ENCODE data around the gene NT5DC4. TPM values are rescaled to one million over a fixed set of nuclear protein-coding genes. Genes with fewer than 3 reads are reported as not detected.

Gene NT5DC4
- total RNA-seq, 2 donors from 2014 or later, result not detected

GRCh38 chr2:112730791-112731190 is 10.0 kb downstream of the NT5DC4 start:
- Mint-ChIP-seq H3K4me1 (no peaks in the 10 kb centered on the region), H3K27me3 (peaks cover 11% of the 10 kb centered on the region), H3K4me3 (no peak overlapping the region), H3K36me3 (ENCODE audit: low read depth) (peaks cover 3% of the 10 kb centered on the region), H3K27ac (no peak overlapping the region)
- ATAC-seq (no peak), DNase-seq (no peak)
- H3K9me3 ChIP-seq (ENCODE audit: control insufficient read depth, low read length, poor library complexity, severe bottlenecking), result no peaks in the 10 kb centered on the region

DNA sequence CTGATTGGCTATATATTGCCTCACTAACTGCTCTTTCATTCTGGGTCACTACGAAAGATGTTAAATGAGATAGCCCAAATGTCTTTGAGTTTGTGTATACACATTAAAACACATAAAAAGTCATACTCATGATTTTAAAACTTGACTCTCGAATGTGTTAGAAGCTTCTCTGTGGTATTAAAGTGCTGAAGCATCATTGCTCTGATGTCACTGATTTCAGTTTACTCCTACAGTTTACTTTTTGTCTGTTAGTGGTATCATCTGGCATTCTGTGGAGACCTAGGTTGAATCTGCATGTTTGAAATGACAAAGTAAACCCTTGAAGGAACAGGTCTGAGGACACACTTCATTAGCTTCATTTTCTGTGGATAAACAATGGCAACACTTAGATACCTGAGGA is 10.7 kb downstream of the NT5DC4 start:
- DNase-seq (no peak), ATAC-seq (no peak)
- no peaks in the 10 kb centered on the region for H3K4me1 Mint-ChIP-seq
- H3K27me3 Mint-ChIP-seq, result peaks cover 11% of the 10 kb centered on the region
- H3K36me3 Mint-ChIP-seq (ENCODE audit: low read depth), result peaks cover 3% of the 10 kb centered on the region
- H3K4me3 Mint-ChIP-seq, result no peak overlapping the region
- H3K27ac Mint-ChIP-seq, result no peak overlapping the region
- H3K9me3 ChIP-seq (ENCODE audit: control insufficient read depth, low read length, poor library complexity, severe bottlenecking), result no peaks in the 10 kb centered on the region

- no peak overlapping the region for H3K4me3 Mint-ChIP-seq
- DNase-seq (no peak), ATAC-seq (no peak)
- peaks cover 2% of the 10 kb centered on the region for H3K4me1 Mint-ChIP-seq
- peaks cover 3% of the 10 kb centered on the region for H3K36me3 Mint-ChIP-seq (ENCODE audit: low read depth)
- no peaks in the 10 kb centered on the region for H3K27me3 Mint-ChIP-seq
- H3K9me3 ChIP-seq (ENCODE audit: control insufficient read depth, low read length, poor library complexity, severe bottlenecking), result no peaks in the 10 kb centered on the region
- no peak overlapping the region for H3K27ac Mint-ChIP-seq
Observed at GRCh38 chr2:112733456-112733855, 12.6 kb downstream of the NT5DC4 start.

GRCh38 chr2:112733871-112734270 is 13.1 kb downstream of the NT5DC4 start:
- DNase-seq (no peak), ATAC-seq (no peak)
- H3K27ac Mint-ChIP-seq, result no peak overlapping the region
- H3K4me3 Mint-ChIP-seq, result no peak overlapping the region
- H3K27me3 Mint-ChIP-seq, result no peaks in the 10 kb centered on the region
- peaks cover 2% of the 10 kb centered on the region for H3K4me1 Mint-ChIP-seq
- no peaks in the 10 kb centered on the region for H3K9me3 ChIP-seq (ENCODE audit: control insufficient read depth, low read length, poor library complexity, severe bottlenecking)
- H3K36me3 Mint-ChIP-seq (ENCODE audit: low read depth), result peaks cover 3% of the 10 kb centered on the region

DNA sequence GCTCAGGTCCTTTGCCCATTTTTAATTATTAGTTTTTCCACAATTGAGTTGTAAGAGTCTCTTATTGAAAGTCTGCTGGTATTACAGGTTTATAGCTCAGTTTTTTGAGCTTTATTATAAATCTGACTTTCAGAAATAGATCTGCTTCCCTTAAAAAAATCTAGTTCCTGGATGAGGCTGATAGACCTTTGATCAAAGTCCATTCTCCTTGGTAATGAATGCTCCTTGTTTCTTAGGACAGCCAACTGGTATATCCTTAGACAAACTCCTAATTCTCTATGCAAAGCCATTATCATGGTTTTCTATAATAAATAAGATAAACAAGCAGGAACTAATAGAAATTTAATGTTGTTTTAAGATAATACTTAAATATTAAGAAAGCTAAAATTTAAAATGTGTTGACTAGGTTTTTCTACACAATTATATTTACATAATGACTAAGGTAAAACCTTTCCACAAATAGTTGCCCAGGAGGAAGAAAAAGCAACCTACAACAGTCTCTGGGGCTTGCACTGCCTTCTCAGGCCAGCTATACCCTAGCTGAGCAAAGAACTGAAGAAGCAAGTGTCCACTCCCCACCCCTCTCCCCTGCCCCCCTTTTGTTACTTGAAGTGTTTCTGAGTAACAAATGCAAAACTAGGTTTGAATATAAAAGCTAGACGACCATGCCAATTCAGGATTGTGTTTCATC is 16.9 kb downstream of the NT5DC4 start:
- peaks cover 3% of the 10 kb centered on the region for H3K36me3 Mint-ChIP-seq (ENCODE audit: low read depth)
- ATAC-seq (no peak), DNase-seq (no peak)
- no peak overlapping the region for H3K27ac Mint-ChIP-seq
- no peak overlapping the region for H3K4me3 Mint-ChIP-seq
- peaks cover 4% of the 10 kb centered on the region for H3K4me1 Mint-ChIP-seq
- H3K9me3 ChIP-seq (ENCODE audit: control insufficient read depth, low read length, poor library complexity, severe bottlenecking), result no peaks in the 10 kb centered on the region
- no peaks in the 10 kb centered on the region for H3K27me3 Mint-ChIP-seq

DNA sequence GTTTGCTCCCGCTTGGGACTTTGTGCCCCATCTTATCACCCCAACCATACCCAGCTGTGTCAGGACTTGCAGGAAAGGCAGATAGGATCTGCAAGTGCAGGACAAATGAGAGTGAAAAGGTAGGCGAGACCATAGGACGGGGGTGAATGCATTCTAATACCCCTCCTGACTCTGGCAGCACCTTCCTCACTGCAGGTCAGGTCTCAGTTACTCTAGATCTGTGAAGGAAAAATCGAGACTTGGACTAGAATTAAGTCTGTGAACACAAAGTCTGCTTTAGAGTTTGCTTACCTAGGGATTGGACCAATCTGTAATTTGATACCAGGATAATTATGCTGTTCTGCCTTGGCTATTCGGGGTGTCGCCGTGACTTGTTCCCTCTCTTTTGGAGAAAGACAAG is 19.7 kb downstream of the NT5DC4 start:
- no peaks in the 10 kb centered on the region for H3K9me3 ChIP-seq (ENCODE audit: control insufficient read depth, low read length, poor library complexity, severe bottlenecking)
- DNase-seq (no peak), ATAC-seq (no peak)
- Mint-ChIP-seq H3K27ac (peak overlapping the region; percentile 16), H3K4me1 (peaks cover 7% of the 10 kb centered on the region), H3K36me3 (ENCODE audit: low read depth) (peaks cover 3% of the 10 kb centered on the region), H3K4me3 (no peak overlapping the region), H3K27me3 (no peaks in the 10 kb centered on the region)

DNA sequence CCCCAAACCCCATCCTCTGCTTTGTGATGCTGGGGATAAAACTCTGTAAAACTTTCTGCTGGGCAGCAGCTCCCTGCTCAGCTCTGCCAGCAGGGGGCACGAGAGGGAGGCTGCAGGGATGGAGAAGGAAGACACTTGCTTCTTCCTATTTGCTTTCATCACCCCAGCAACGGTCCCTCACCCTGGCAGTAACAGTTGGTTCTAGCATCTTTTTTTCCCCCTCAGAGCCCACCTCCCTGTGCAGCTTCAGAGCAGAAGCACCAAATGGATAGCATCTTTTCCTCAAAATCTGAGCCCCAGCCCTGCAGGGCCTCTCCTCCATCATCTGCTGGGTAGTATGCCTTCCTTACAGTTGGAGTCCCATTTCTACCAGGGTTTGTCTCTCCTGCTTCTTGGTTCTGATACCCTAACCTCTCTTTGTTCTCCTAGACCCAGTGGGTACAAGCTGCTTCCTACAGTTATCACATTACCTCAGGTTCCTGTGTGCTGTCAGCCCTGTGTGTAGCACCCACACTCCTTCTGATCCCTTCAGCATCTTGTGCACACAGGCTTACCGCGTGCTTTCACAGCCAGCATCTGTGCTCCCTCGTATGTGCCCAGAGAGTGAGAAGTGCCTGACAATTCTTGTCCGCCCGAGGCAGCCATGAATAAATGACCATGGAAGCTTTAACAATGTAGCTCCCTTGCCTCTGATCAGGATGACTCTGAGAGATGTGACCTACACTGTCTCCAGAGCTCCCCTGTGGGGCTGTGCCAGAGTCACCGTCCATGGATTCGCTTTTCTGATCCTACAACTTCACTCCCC is 29.1 kb downstream of the NT5DC4 start:
- ATAC-seq, result peak; percentile 95
- no peaks in the 10 kb centered on the region for H3K9me3 ChIP-seq (ENCODE audit: control insufficient read depth, low read length, poor library complexity, severe bottlenecking)
- Mint-ChIP-seq H3K4me1 (peaks cover 20% of the 10 kb centered on the region), H3K27ac (peak overlapping the region; percentile 85), H3K27me3 (no peaks in the 10 kb centered on the region), H3K36me3 (ENCODE audit: low read depth) (peaks cover 2% of the 10 kb centered on the region), H3K4me3 (peak overlapping the region; percentile 81)
- DNase-seq, result peak; percentile 68 to 83 (median 72)

- DNase-seq (no peak), ATAC-seq (no peak)
- peak overlapping the region; percentile 81 for H3K4me3 Mint-ChIP-seq
- H3K4me1 Mint-ChIP-seq, result peaks cover 20% of the 10 kb centered on the region
- peak overlapping the region; percentile 85 for H3K27ac Mint-ChIP-seq
- H3K9me3 ChIP-seq (ENCODE audit: control insufficient read depth, low read length, poor library complexity, severe bottlenecking), result no peaks in the 10 kb centered on the region
- H3K27me3 Mint-ChIP-seq, result no peaks in the 10 kb centered on the region
- H3K36me3 Mint-ChIP-seq (ENCODE audit: low read depth), result peaks cover 2% of the 10 kb centered on the region
Observed at GRCh38 chr2:112750560-112750843, 29.7 kb downstream of the NT5DC4 start.

DNA sequence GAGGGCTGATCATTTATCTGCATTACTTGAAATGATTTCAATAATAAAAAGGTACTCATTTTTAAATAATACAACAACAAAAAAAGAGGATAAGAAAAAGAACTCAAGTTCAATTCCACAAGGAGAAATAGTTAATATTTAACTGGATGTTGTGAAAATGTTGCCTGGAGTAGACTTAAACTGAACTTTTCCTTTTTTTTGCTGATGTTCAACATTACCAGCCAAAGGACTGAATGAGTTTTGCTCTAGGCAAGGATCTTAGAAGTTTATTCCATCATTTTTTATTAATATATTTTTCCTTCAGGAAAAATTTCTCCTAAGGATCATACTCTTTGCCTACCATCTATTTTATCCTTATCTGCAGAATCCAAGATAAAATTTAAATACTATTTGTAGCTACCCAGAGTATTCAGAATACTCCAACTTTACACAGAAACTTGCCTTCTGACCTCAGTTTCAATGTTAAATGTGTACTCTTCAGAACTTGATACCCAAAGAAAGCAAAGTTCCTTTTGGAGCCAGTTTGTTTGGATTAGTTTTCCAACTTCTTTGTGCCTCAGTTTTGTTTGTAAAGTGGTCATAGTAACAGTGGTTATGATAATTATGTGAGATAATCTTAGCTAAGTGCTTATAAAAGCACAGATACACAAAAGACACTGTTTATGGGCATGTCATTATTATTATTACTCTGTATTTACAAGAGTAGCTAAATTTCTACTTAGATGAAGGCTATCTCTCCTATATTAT is 30.8 kb downstream of the NT5DC4 start:
- Mint-ChIP-seq H3K4me3 (no peak overlapping the region), H3K27me3 (no peaks in the 10 kb centered on the region), H3K4me1 (peaks cover 24% of the 10 kb centered on the region), H3K27ac (no peak overlapping the region), H3K36me3 (ENCODE audit: low read depth) (peaks cover 2% of the 10 kb centered on the region)
- H3K9me3 ChIP-seq (ENCODE audit: control insufficient read depth, low read length, poor library complexity, severe bottlenecking), result no peaks in the 10 kb centered on the region
- no peak for ATAC-seq
- DNase-seq, result no peak

- Mint-ChIP-seq H3K4me3 (no peak overlapping the region), H3K27me3 (no peaks in the 10 kb centered on the region), H3K36me3 (ENCODE audit: low read depth) (peaks cover 2% of the 10 kb centered on the region), H3K4me1 (peaks cover 24% of the 10 kb centered on the region), H3K27ac (no peak overlapping the region)
- DNase-seq (no peak), ATAC-seq (no peak)
- no peaks in the 10 kb centered on the region for H3K9me3 ChIP-seq (ENCODE audit: control insufficient read depth, low read length, poor library complexity, severe bottlenecking)
Observed at GRCh38 chr2:112752667-112753066, 31.8 kb downstream of the NT5DC4 start.

- H3K4me1 Mint-ChIP-seq, result peaks cover 20% of the 10 kb centered on the region
- no peaks in the 10 kb centered on the region for H3K9me3 ChIP-seq (ENCODE audit: control insufficient read depth, low read length, poor library complexity, severe bottlenecking)
- no peaks in the 10 kb centered on the region for H3K27me3 Mint-ChIP-seq
- H3K27ac Mint-ChIP-seq, result peak overlapping the region; percentile 19
- no peak overlapping the region for H3K4me3 Mint-ChIP-seq
- no peak for ATAC-seq
- DNase-seq, result no peak
- peaks cover 2% of the 10 kb centered on the region for H3K36me3 Mint-ChIP-seq (ENCODE audit: low read depth)
Observed at GRCh38 chr2:112754564-112754963, 33.7 kb downstream of the NT5DC4 start.

DNA sequence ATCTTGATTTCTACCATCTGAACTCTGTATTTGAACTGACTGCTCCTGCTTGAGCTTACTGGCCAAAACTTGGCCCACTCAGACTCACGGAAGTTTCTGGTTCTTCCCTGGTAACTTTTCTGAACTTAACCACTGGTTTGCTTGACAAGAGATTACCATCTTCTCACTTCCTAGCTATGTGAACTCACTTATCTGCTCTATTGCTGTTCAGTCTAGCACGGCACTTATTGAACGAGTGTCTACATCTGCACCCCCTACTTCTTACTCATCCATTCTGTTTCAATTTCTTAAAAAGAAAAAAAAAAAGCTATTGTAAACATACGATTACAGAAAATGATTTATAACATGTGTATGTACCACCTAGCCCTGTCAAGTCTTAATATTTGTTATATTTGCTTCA is 34.6 kb downstream of the NT5DC4 start:
- DNase-seq, result no peak
- H3K27me3 Mint-ChIP-seq, result no peaks in the 10 kb centered on the region
- H3K4me1 Mint-ChIP-seq, result peaks cover 12% of the 10 kb centered on the region
- peak overlapping the region; percentile 31 for H3K4me3 Mint-ChIP-seq
- ATAC-seq, result no peak
- no peaks in the 10 kb centered on the region for H3K9me3 ChIP-seq (ENCODE audit: control insufficient read depth, low read length, poor library complexity, severe bottlenecking)
- no peak overlapping the region for H3K27ac Mint-ChIP-seq
- peaks cover 2% of the 10 kb centered on the region for H3K36me3 Mint-ChIP-seq (ENCODE audit: low read depth)

- H3K27ac Mint-ChIP-seq, result no peak overlapping the region
- peaks cover 11% of the 10 kb centered on the region for H3K4me1 Mint-ChIP-seq
- no peaks in the 10 kb centered on the region for H3K27me3 Mint-ChIP-seq
Observed at GRCh38 chr2:112756207-112756606, 35.4 kb downstream of the NT5DC4 start.

More at GRCh38 chr2:112756207-112756606, 35.4 kb downstream of the NT5DC4 start:
- ATAC-seq (no peak), DNase-seq (no peak)
- peak overlapping the region; percentile 13 for H3K4me3 Mint-ChIP-seq
- H3K9me3 ChIP-seq (ENCODE audit: control insufficient read depth, low read length, poor library complexity, severe bottlenecking), result no peaks in the 10 kb centered on the region
- H3K36me3 Mint-ChIP-seq (ENCODE audit: low read depth), result peaks cover 2% of the 10 kb centered on the region
